GM21786 (cell line): ENCODE results near the gene MYCN.
"Not testable (repeated sequence)": the region's sequence is repeated elsewhere in the genome, so short reads cannot be mapped to it uniquely, and the experiment has no call there.

Source experiments
- ATAC-seq: cut with Tn5 transposase; IDR thresholded peaks from one replicate; pipeline ENCODE4 v1.9.1; 2021; ENCODE audit not compliant: unreplicated experiment

Gene MYCN

DNA sequence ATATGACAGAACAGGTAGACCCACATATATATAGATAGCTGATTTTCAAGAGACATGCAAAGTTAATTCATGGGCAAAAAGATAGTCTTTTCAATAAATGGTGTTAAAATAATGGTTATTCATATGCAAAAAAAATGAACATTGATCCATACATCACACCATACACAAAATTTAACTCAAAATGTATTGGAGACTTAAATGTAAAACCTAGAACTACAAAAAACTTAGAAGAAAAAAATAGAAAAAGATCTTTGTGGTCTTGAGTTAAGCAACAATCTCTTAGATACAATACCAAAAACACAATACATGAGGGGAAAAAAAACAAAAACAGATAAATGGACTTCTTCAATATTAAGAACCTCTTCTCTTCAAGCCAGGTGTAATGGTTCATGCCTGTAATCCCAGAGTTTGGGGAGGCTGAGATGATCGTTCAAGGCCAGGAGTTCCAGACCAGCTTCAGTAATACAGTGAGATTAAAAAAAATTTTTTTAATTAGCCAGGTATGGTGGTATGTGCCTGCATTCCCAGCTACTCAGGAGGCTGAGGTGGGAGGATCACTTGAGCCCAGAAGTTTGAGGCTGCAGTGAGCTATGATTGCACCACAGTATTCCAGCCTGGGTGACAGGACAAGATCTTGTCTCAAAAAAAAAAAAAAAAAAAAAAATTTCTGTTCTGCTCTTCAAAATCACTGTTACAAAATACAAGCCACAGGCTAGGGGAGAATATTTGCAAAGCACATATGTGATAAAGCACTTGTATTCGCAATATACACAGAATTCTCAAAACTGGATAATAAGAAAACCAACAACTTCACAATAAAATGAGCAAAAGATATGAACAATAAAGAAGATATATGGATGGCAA, 32.7 kb upstream of the MYCN start:
- no peak for ATAC-seq

DNA sequence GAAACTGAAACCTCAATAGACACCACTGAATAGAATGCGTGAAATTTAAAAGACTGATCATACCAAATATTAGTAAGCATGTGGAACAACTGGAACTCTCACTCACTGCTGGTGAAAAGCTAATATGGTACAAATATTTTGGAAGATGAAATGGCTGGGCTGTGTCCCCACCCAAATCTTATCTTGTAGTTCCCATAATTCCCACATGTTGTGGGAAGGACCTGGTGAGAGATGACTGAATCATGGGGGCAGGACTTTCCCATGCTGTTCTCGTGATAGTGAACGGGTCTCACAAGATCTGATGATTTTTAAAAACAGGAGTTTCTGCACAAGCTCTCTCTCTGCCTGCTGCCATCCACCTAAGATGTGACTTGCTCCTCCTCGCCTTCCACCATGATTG, 32.0 kb upstream of the MYCN start:
- ATAC-seq, result no peak

- no peak for ATAC-seq
These were observed 31.2 kb upstream of the MYCN start for GRCh38 chr2:15909157-15909556.

- no peak for ATAC-seq
These were observed 30.6 kb upstream of the MYCN start for GRCh38 chr2:15909736-15910135.

- ATAC-seq, result not testable (repeated sequence)
These were observed 29.1 kb upstream of the MYCN start for GRCh38 chr2:15911270-15911669.

GRCh38 chr2:15911686-15912085, 28.7 kb upstream of the MYCN start:
- no peak for ATAC-seq

- no peak for ATAC-seq
These were observed 28.1 kb upstream of the MYCN start for GRCh38 chr2:15912203-15912602.

GRCh38 chr2:15913146-15913545, 27.2 kb upstream of the MYCN start:
- ATAC-seq, result no peak

GRCh38 chr2:15914596-15915385, 25.6 kb upstream of the MYCN start:
- ATAC-seq, result no peak

DNA sequence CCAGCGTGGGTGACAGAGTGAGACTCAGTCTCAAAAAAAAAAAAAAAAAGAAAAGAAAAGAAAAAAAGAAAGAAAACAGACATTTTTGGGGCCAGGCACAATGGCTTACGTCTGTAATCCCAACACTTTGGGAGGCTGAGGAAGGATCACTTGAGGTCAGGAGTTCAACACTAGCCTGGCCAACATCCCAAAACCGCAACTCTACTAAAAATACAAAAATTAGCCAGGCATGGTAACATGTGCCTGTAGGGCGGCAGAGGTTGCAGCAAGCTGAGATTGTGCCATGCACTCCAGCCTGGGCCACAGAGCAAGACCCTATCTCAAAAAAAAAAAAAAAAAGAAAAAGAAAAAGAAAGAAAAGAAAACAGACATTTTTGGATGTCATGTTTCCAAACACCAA, 24.8 kb upstream of the MYCN start:
- not testable (repeated sequence) for ATAC-seq

GRCh38 chr2:15916336-15916735, 24.0 kb upstream of the MYCN start:
- ATAC-seq, result no peak

DNA sequence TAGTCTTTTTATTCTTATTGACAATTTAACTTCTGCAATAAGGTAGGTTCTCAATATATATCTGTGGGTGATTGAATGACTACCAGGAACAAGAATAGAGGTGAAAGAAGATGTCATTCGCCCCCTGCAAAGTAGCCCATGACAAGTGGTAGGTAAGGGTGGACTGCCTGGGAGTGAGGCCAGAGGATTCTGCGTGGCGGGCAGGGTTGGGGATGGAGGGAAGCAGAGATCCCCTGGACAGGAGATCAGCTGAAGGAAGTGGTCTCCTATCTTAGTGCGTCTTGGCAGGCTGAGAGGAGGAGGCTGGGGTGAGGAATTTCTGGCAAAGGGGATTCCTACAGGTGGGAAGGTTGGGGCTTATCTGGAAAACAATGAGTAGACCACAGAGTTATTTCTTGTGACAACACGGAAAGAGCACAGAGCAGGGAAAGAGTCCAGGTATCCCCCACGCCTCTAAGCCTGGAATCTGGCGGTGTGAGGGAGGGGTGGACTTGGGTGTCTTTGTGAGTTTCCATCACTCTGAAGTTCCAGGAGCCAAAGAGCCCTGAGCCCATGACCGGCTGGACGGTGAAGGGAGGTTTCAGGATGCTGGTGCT, 21.5 kb upstream of the MYCN start:
- ATAC-seq, result no peak

DNA sequence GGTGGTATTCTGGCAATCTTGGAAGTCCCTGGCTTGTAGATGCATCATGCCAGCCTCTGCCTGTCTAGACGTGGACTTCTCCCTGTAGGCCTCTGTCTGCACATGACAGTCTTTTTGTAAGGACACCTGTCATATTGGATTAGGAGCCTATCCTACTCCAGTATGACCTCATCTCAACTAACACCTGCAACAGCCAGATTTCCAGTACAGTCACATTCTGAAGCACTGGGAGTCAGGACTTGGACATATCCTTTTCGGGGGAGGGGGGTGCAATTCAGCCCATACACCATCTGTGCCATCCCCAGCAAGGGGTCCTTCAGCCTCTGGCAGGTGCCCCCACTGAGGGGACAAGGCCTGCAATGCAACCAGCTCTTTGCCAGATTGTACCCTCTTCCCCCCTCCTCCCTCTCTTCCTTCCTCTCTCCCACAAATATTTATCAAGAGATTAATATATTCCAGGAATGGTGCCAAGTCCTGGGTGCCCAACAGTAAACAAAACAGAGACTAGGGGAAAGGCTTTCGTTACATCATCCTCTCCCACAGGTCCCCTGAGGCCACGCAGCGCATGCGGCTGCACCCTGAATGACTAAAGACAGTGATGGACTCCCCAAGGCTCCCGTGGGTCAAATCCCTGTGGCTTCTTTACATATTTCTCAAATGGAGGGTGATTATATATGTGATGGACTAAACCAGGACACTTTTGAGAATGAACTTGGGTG, 20.5 kb upstream of the MYCN start:
- no peak for ATAC-seq

DNA sequence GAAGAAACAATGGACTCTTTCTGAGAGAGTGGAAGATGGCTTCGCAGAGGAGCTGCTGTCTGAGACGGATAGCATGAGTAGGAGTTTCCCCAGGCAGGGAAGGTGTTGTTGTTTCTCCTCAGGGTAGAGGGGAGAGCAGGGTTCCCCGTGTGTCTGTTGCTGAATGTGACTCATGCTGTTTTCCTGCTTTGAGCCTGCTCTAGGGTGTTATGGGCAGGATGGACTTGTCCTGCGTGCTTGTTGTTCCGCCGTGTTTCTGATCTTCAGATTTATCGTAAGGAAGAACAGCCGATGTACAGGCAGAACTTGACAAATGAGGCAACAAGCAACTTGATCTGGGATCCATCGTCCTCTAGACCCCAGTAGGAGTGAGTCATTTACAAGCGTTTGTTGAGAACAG, 19.7 kb upstream of the MYCN start:
- no peak for ATAC-seq

- no peak for ATAC-seq
These were observed 16.8 kb upstream of the MYCN start for GRCh38 chr2:15923597-15923996.

GRCh38 chr2:15925819-15926218, 14.5 kb upstream of the MYCN start:
- ATAC-seq, result no peak

DNA sequence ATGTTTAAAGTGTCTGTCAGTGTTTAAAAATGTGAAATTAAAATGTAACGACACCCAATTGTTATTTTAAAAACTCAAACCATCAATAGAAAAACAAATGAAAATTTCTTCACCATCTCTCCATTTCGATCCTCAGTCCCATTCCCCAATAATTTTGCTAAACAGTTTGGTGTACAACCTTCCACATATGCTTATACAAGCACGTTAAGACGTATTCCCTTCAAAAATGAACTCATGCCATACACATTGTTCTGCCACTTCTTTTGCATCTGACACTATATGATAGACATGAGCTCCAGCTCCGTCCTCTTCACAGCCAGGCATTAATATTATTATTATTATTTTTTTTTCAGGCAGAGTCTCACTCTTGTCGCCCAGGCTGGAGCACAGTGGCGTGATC, 14.1 kb upstream of the MYCN start:
- ATAC-seq, result no peak

GRCh38 chr2:15927551-15928218, 12.7 kb upstream of the MYCN start:
- ATAC-seq, result no peak

DNA sequence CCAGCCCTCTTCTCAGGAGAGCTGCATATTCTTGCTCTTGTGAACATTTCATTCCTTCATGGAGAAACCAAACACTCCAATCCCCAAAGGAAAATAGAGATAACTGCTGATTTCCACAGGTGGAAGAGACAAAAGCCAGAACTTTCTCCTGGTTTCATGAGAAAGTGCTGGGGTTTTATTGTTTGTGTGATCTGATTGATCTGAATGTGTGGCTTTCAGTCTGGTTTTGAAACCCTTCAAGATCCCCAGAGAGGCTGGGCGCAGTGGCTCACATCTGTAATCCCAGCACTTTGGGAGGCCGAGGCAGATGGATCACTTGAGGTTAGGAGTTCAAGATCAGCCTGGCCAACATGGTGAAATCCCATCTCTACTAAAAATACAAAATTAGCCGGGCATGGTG, 11.3 kb upstream of the MYCN start:
- ATAC-seq, result not testable (repeated sequence)

DNA sequence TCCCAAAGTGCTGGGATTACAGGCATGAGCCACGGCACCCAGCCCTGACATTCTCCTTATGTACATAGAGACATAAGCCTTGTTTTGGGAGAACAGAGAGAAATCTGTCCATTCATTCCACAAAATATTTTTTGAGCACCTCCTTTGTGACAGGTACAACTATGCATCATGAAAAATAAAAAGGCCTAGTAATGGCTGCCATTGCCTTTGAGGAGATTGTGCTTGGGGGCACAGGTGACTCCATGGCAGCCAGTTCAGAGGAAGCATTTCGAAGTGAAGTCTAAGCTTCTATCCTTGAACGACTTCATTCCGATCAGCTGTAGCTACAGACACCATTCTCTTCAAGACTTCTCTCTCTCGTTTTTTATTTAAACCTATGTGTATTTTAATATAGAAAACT, 10.5 kb upstream of the MYCN start:
- no peak for ATAC-seq
